Thyroid gland (tissue), 4 donors: ENCODE data around the gene KIF18A.

Source experiments
- POLR2A ChIP-seq, 2 donors: fragments of 450-650 bp; IDR thresholded peaks; one replicate each; pipeline ENCODE4 v1.6.1; 2017; ENCODE audit warnings: antibody characterized with exemption in 2 of 2, mild to moderate bottlenecking in 2 of 2, moderate library complexity in 1 of 2
- TF ChIP-seq, protein P1 (sequence below), 6 experiments: fragments of 200-600 bp in 3 of 6; fragments of 450-650 bp in 3 of 6; sonication (generic) in 3 of 6; IDR thresholded peaks; one replicate each; pipeline ENCODE4 v1.5.1; 2016 to 2019; ENCODE audit warnings: antibody characterized with exemption in 6 of 6, mild to moderate bottlenecking in 2 of 6, inconsistent platforms in 1 of 6, moderate library complexity in 1 of 6

DNA sequence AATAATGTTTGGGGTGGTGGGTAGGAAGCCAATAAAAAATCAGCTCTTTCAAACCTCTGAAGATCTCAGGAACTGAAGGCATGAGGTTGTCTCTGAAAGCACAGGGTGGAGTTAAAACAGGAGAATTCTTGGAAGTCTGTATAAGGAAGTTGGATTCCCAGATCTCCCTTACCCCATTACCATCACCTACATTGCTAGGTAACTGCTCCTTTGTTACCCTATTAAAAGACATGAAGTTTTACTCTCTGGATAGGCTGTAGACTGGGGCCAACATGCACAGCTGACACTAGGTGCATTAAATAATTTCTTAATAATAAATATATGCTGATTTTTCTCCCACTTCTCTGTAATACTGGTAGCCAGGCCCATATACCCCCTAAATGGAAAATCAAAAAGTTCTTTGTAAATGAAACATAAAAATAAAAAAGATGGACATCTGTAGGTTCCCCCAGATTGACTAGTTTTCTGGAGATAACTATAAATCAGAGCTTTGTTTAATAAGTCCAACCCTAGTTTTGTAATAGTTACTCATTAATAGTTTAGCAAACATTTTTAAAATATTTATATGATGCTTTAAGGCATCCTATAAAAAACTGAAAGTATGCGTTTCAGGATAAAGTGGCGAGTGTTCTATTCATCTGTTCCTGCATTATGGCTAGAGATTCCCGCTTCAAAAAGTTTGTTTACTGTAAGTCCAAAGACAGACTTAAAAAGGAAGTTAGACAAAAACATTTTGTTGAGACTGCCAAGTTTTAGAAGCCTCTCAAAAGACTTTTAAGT is 63.8 kb downstream of the KIF18A start:
- TF ChIP-seq, protein P1, sequence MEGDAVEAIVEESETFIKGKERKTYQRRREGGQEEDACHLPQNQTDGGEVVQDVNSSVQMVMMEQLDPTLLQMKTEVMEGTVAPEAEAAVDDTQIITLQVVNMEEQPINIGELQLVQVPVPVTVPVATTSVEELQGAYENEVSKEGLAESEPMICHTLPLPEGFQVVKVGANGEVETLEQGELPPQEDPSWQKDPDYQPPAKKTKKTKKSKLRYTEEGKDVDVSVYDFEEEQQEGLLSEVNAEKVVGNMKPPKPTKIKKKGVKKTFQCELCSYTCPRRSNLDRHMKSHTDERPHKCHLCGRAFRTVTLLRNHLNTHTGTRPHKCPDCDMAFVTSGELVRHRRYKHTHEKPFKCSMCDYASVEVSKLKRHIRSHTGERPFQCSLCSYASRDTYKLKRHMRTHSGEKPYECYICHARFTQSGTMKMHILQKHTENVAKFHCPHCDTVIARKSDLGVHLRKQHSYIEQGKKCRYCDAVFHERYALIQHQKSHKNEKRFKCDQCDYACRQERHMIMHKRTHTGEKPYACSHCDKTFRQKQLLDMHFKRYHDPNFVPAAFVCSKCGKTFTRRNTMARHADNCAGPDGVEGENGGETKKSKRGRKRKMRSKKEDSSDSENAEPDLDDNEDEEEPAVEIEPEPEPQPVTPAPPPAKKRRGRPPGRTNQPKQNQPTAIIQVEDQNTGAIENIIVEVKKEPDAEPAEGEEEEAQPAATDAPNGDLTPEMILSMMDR (IDR thresholded peaks at IDR 0.05): no peak
- TF ChIP-seq POLR2A (IDR thresholded peaks at IDR 0.05): no peak
